ENCODE results near the gene KANSL1. TPM values are rescaled to one million over a fixed set of nuclear protein-coding genes. Genes with fewer than 3 reads are reported as not detected.
"Not testable (repeated sequence)": the region's sequence is repeated elsewhere in the genome, so short reads cannot be mapped to it uniquely, and the experiment has no call there.

Gene KANSL1
- total RNA-seq, 1 experiment from 2014 or later: 22.7 TPM

GRCh38 chr17:46192439-46193150, 634 bp downstream of the KANSL1 start:
- peak; percentile 78 for DNase-seq (ENCODE audit: low read depth)

GRCh38 chr17:46192189-46192438, 1.1 kb downstream of the KANSL1 start:
- no peak for DNase-seq (ENCODE audit: low read depth)

GRCh38 chr17:46191322-46192188, 1.7 kb downstream of the KANSL1 start:
- DNase-seq (ENCODE audit: low read depth): peak; percentile 38

- DNase-seq (ENCODE audit: low read depth): no peak
These were observed 2.5 kb downstream of the KANSL1 start for GRCh38 chr17:46190763-46191162.

- peak; percentile 31 for DNase-seq (ENCODE audit: low read depth)
These were observed 6.4 kb downstream of the KANSL1 start for GRCh38 chr17:46186827-46187235.

GRCh38 chr17:46184696-46185095, 8.5 kb downstream of the KANSL1 start:
- DNase-seq (ENCODE audit: low read depth): no peak

GRCh38 chr17:46183383-46183782, 9.8 kb downstream of the KANSL1 start:
- DNase-seq (ENCODE audit: low read depth): not testable (repeated sequence)

GRCh38 chr17:46182961-46183360, 10.3 kb downstream of the KANSL1 start:
- no peak for DNase-seq (ENCODE audit: low read depth)

- no peak for DNase-seq (ENCODE audit: low read depth)
These were observed 11.3 kb downstream of the KANSL1 start for GRCh38 chr17:46181940-46182339.

GRCh38 chr17:46181316-46181715, 11.9 kb downstream of the KANSL1 start:
- not testable (repeated sequence) for DNase-seq (ENCODE audit: low read depth)

GRCh38 chr17:46180892-46181274, 12.3 kb downstream of the KANSL1 start:
- no peak for DNase-seq (ENCODE audit: low read depth)

- DNase-seq (ENCODE audit: low read depth): not testable (repeated sequence)
These were observed 12.9 kb downstream of the KANSL1 start for GRCh38 chr17:46180185-46180891.

GRCh38 chr17:46179375-46179999, 13.7 kb downstream of the KANSL1 start:
- DNase-seq (ENCODE audit: low read depth): no peak

- DNase-seq (ENCODE audit: low read depth): peak; percentile 78
These were observed 14.5 kb downstream of the KANSL1 start for GRCh38 chr17:46178550-46179214.

- no peak for DNase-seq (ENCODE audit: low read depth)
These were observed 16.3 kb downstream of the KANSL1 start for GRCh38 chr17:46176975-46177374.

GRCh38 chr17:46175891-46176290, 17.3 kb downstream of the KANSL1 start:
- no peak for DNase-seq (ENCODE audit: low read depth)

- DNase-seq (ENCODE audit: low read depth): no peak
These were observed 20.1 kb downstream of the KANSL1 start for GRCh38 chr17:46173153-46173552.

GRCh38 chr17:46171939-46172338, 21.3 kb downstream of the KANSL1 start:
- DNase-seq (ENCODE audit: low read depth): no peak

GRCh38 chr17:46170639-46171429, 22.4 kb downstream of the KANSL1 start:
- DNase-seq (ENCODE audit: low read depth): no peak

- no peak for DNase-seq (ENCODE audit: low read depth)
These were observed 23.2 kb downstream of the KANSL1 start for GRCh38 chr17:46169913-46170638.
